Mesendoderm (in vitro differentiated cells): ENCODE results near the gene LY6G5B.

Experiments used
- DNase-seq: peaks from one replicate; pipeline ENCODE4 v3.0.0; 2013
- H2AK5ac ChIP-seq: 2 replicates; pipeline ENCODE4 v1.6.1; 2013; ENCODE audit warnings: low read length, inconsistent platforms
- H2BK120ac ChIP-seq: 2 replicates; pipeline ENCODE4 v1.6.1; 2013; ENCODE audit warnings: low read depth, mild to moderate bottlenecking, low read length, moderate library complexity, mixed read lengths
- H2BK15ac ChIP-seq: replicated peaks from 2 replicates; pipeline ENCODE4 v1.6.1; 2013; ENCODE audit warnings: low read depth, mild to moderate bottlenecking, moderate library complexity
- H2BK5ac ChIP-seq: 2 replicates; pipeline ENCODE4 v1.6.1; 2013; ENCODE audit warnings: low read length, inconsistent platforms
- H3K18ac ChIP-seq: 2 replicates; pipeline ENCODE4 v1.6.1; 2013; ENCODE audit warnings: mild to moderate bottlenecking, low read length, mixed read lengths
- H3K23ac ChIP-seq: one replicate; pipeline ENCODE4 v1.6.1; 2013; ENCODE audit warnings: low read length
- H3K27ac ChIP-seq: 2 replicates; pipeline ENCODE4 v1.5.1; 2013; ENCODE audit warnings: low read depth, mild to moderate bottlenecking, inconsistent platforms, low read length, moderate library complexity
- H3K27me3 ChIP-seq: 2 replicates; pipeline ENCODE4 v1.6.1; 2013; ENCODE audit warnings: low read length, control low read depth, mild to moderate bottlenecking, inconsistent platforms; ENCODE audit not compliant: insufficient read depth, poor library complexity
- H3K36me3 ChIP-seq: 2 replicates; pipeline ENCODE4 v1.6.1; 2013; ENCODE audit warnings: low read length, inconsistent platforms; ENCODE audit not compliant: control insufficient read depth, insufficient read depth
- H3K4ac ChIP-seq: one replicate; pipeline ENCODE4 v1.6.1; 2013; ENCODE audit warnings: low read depth, mild to moderate bottlenecking, low read length, moderate library complexity
- H3K4me1 ChIP-seq: 2 replicates; pipeline ENCODE4 v1.6.1; 2013; ENCODE audit warnings: low read depth, low read length, inconsistent platforms; ENCODE audit not compliant: control insufficient read depth
- H3K4me2 ChIP-seq: 2 replicates; pipeline ENCODE4 v1.6.1; 2013; ENCODE audit warnings: low read length
- H3K4me3 ChIP-seq: 2 replicates; pipeline ENCODE4 v1.5.1; 2013; ENCODE audit warnings: mild to moderate bottlenecking, low read length
- H3K56ac ChIP-seq: one replicate; pipeline ENCODE4 v1.6.1; 2013; ENCODE audit warnings: low read length
- H3K79me1 ChIP-seq: 2 replicates; pipeline ENCODE4 v1.6.1; 2013; ENCODE audit warnings: low read length, inconsistent platforms
- H3K79me2 ChIP-seq: 2 replicates; pipeline ENCODE4 v1.6.1; 2013; ENCODE audit warnings: mild to moderate bottlenecking, low read length; ENCODE audit not compliant: control insufficient read depth, insufficient read depth
- H3K9ac ChIP-seq: 2 replicates; pipeline ENCODE4 v1.6.1; 2013; ENCODE audit warnings: low read length, inconsistent platforms
- H4K5ac ChIP-seq: one replicate; pipeline ENCODE4 v1.6.1; 2013; ENCODE audit warnings: low read length
- H4K8ac ChIP-seq: one replicate; pipeline ENCODE4 v1.6.1; 2013; ENCODE audit warnings: low read depth, mild to moderate bottlenecking, control low read depth, low read length, moderate library complexity
- WGBS: extraction: QIAGEN DNeasy Blood & Tissue Kit; methylation state at CpG from one replicate; pipeline ENCODE4 v1.1.7; 2013; ENCODE audit warnings: low lambda C conversion rate, missing lambda C conversion rate; ENCODE audit not compliant: insufficient coverage; ENCODE audit errors: extremely low coverage; 5-methylcytosine and 5-hydroxymethylcytosine counted together

The LY6G5B gene

GRCh38 chr6:31689249-31690110, 19.7 kb downstream of the LY6G5B start:
- Histone ChIP-seq H2BK5ac (no peak overlapping the region), H2AK5ac (no peak overlapping the region), H3K23ac (no peak overlapping the region), H4K5ac (no peak overlapping the region), H3K36me3 (peaks cover 26% of the 10 kb centered on the region), H3K79me1 (no peaks in the 10 kb centered on the region), H3K4me2 (no peak overlapping the region), H4K8ac (no peak overlapping the region), H3K18ac (no peak overlapping the region), H3K4me3 (no peak overlapping the region), H3K27ac (no peak overlapping the region), H3K56ac (no peak overlapping the region), H3K4ac (no peak overlapping the region), H3K79me2 (no peaks in the 10 kb centered on the region), H3K4me1 (peaks cover 8% of the 10 kb centered on the region), H3K9ac (no peak overlapping the region), H2BK120ac (no peak overlapping the region), H2BK15ac (no peak overlapping the region), H3K27me3 (no peaks in the 10 kb centered on the region)
- no CpG with 5 or more reads among the region's 11 CpGs for WGBS
- DNase-seq, result peak; percentile 41

- peak overlapping the region; percentile 66 for H3K23ac ChIP-seq
- no peak overlapping the region for H3K4ac ChIP-seq
- no peaks in the 10 kb centered on the region for H3K27me3 ChIP-seq
- peak overlapping the region; percentile 44 for H3K9ac ChIP-seq
- no peak overlapping the region for H2BK120ac ChIP-seq
- no peak overlapping the region for H2AK5ac ChIP-seq
- H3K56ac ChIP-seq, result peak overlapping the region; percentile 79
- H3K4me1 ChIP-seq, result peaks cover 8% of the 10 kb centered on the region
- H3K4me3 ChIP-seq, result no peak overlapping the region
- H4K8ac ChIP-seq, result no peak overlapping the region
- H2BK15ac ChIP-seq, result no peak overlapping the region
- DNase-seq, result peak; percentile 78
- peak overlapping the region; percentile 68 for H3K27ac ChIP-seq
- H3K79me1 ChIP-seq, result no peaks in the 10 kb centered on the region
- no CpG with 5 or more reads among the region's 10 CpGs for WGBS
- H4K5ac ChIP-seq, result no peak overlapping the region
- no peak overlapping the region for H3K4me2 ChIP-seq
- no peak overlapping the region for H3K18ac ChIP-seq
- no peaks in the 10 kb centered on the region for H3K79me2 ChIP-seq
- no peak overlapping the region for H2BK5ac ChIP-seq
- peaks cover 29% of the 10 kb centered on the region for H3K36me3 ChIP-seq
These were observed 20.7 kb downstream of the LY6G5B start for GRCh38 chr6:31690231-31691077.

DNA sequence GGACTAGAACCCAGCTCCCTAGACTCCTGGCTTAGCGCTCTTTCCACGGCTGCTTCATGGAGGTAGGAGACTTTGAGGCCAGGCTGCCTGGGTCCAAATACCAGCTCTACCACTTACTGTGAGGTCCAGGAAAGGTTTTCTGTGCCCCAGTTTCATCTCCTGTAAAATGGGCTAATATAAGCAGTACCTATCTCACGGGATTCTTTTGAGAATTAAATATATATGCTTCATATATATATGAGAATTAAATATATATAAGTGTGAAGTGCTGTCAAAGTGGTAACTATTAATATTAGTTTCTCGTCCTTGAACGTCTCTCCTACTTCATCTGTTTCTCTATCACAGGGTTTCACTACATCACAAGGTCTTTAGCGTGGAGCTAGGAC, 21.3 kb downstream of the LY6G5B start:
- Histone ChIP-seq H3K56ac (no peak overlapping the region), H2BK120ac (no peak overlapping the region), H3K79me2 (no peaks in the 10 kb centered on the region), H2BK15ac (no peak overlapping the region), H3K4ac (no peak overlapping the region), H3K23ac (peak overlapping the region; percentile 66), H3K27ac (peak overlapping the region; percentile 6), H3K9ac (peak overlapping the region; percentile 44), H3K27me3 (no peaks in the 10 kb centered on the region), H2AK5ac (no peak overlapping the region), H3K18ac (no peak overlapping the region), H3K4me2 (no peak overlapping the region), H3K79me1 (no peaks in the 10 kb centered on the region), H4K5ac (no peak overlapping the region), H2BK5ac (no peak overlapping the region), H4K8ac (no peak overlapping the region), H3K4me1 (peaks cover 8% of the 10 kb centered on the region), H3K4me3 (no peak overlapping the region), H3K36me3 (peaks cover 29% of the 10 kb centered on the region)
- no peak for DNase-seq
- no CpG with 5 or more reads among the region's 6 CpGs for WGBS

DNA sequence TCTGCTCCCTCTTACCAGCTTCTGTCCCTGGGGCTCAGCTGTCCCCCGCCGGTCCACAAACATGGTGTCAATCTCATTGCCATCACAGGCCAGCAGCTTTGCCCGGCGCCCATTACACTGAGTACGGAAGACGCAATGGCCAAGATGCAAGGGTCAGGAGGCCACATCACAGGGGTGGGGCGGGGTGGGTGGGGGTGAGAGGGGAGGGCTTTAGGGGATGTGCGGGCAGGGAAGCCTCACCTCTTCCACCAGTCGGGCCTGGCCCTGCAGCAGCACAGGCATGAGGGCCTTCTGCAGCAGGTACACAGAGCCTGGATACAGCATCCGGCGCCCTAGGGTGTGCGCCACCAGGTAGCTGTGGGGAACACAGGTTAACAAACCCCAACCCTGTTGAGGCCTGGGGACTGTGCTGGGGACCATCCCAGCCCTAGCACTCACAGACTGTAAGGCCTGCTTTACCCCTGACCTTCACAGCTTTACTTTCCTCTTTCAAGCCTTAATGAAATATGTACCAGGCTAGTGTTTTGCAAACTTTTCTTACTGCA, 21.9 kb downstream of the LY6G5B start:
- H3K4me2 ChIP-seq, result no peak overlapping the region
- H4K5ac ChIP-seq, result no peak overlapping the region
- no CpG with 5 or more reads among the region's 12 CpGs for WGBS
- no peak for DNase-seq
- H3K4ac ChIP-seq, result no peak overlapping the region
- no peak overlapping the region for H2BK15ac ChIP-seq
- H2BK120ac ChIP-seq, result no peak overlapping the region
- no peaks in the 10 kb centered on the region for H3K27me3 ChIP-seq
- H3K79me2 ChIP-seq, result no peaks in the 10 kb centered on the region
- peaks cover 8% of the 10 kb centered on the region for H3K4me1 ChIP-seq
- H3K36me3 ChIP-seq, result peaks cover 30% of the 10 kb centered on the region
- no peak overlapping the region for H3K4me3 ChIP-seq
- no peak overlapping the region for H3K27ac ChIP-seq
- no peak overlapping the region for H3K23ac ChIP-seq
- no peak overlapping the region for H2AK5ac ChIP-seq
- no peak overlapping the region for H3K56ac ChIP-seq
- H2BK5ac ChIP-seq, result no peak overlapping the region
- no peak overlapping the region for H3K18ac ChIP-seq
- H4K8ac ChIP-seq, result no peak overlapping the region
- H3K79me1 ChIP-seq, result no peaks in the 10 kb centered on the region
- no peak overlapping the region for H3K9ac ChIP-seq

GRCh38 chr6:31692353-31692752, 22.6 kb downstream of the LY6G5B start:
- no peak overlapping the region for H2BK5ac ChIP-seq
- H3K36me3 ChIP-seq, result peaks cover 32% of the 10 kb centered on the region

More at GRCh38 chr6:31692353-31692752, 22.6 kb downstream of the LY6G5B start:
- no peak overlapping the region for H3K27ac ChIP-seq
- no CpG with 5 or more reads among the region's 4 CpGs for WGBS
- H3K4me2 ChIP-seq, result no peak overlapping the region
- H3K79me1 ChIP-seq, result no peaks in the 10 kb centered on the region
- no peak overlapping the region for H2BK15ac ChIP-seq
- DNase-seq, result no peak
- no peak overlapping the region for H2BK120ac ChIP-seq
- no peak overlapping the region for H3K4me3 ChIP-seq
- no peak overlapping the region for H3K56ac ChIP-seq
- H3K23ac ChIP-seq, result no peak overlapping the region
- H3K4ac ChIP-seq, result no peak overlapping the region
- H3K4me1 ChIP-seq, result peaks cover 8% of the 10 kb centered on the region
- H3K27me3 ChIP-seq, result no peaks in the 10 kb centered on the region
- no peak overlapping the region for H3K9ac ChIP-seq
- no peak overlapping the region for H4K5ac ChIP-seq
- no peaks in the 10 kb centered on the region for H3K79me2 ChIP-seq
- H3K18ac ChIP-seq, result no peak overlapping the region
- no peak overlapping the region for H4K8ac ChIP-seq
- no peak overlapping the region for H2AK5ac ChIP-seq
